Left lung (tissue), 10 donors: ENCODE data around the gene TEKT5. TPM values are rescaled to one million over a fixed set of nuclear protein-coding genes. Genes with fewer than 3 reads are reported as not detected.
A peak's percentile ranks its signal among the peaks of the same experiment; 100 is the strongest.
"Not testable (repeated sequence)": the region's sequence is repeated elsewhere in the genome, so short reads cannot be mapped to it uniquely, and the experiment has no call there.

Source experiments
- ATAC-seq: fragments of 200-7000 bp; cut with Tn5 transposase; one replicate; pipeline ENCODE4 v1.9.1; 2020; ENCODE audit warnings: moderate library complexity
- DNase-seq, 4 donors: peaks; one replicate each; pipeline ENCODE4 v3.0.0-alpha.2; 2013 to 2020
- H3K27ac ChIP-seq, 2 donors: fragments of 200-600 bp; sonication (generic) in 1 of 2; one replicate each; pipeline versions ENCODE4 v1.5.0 to v1.8.0; 2020 to 2021
- H3K27me3 ChIP-seq, 2 donors: fragments of 200-600 bp; sonication (generic) in 1 of 2; one replicate each; pipeline versions ENCODE4 v1.5.0 to v1.8.0; 2020 to 2021
- H3K36me3 ChIP-seq, 2 donors: fragments of 200-600 bp; sonication (generic) in 1 of 2; one replicate each; pipeline versions ENCODE4 v1.5.0 to v1.8.0; 2020 to 2021
- H3K4me1 ChIP-seq, 2 donors: fragments of 200-600 bp; one replicate each; pipeline ENCODE4 v1.8.0; 2021
- H3K4me3 ChIP-seq, 2 donors: fragments of 200-600 bp; sonication (generic) in 1 of 2; one replicate each; pipeline versions ENCODE4 v1.5.0 to v1.8.0; 2020 to 2021; ENCODE audit warnings: mild to moderate bottlenecking in 1 of 2
- H3K9me3 ChIP-seq, 2 donors: fragments of 200-600 bp; sonication (generic) in 1 of 2; one replicate each; pipeline versions ENCODE4 v1.5.0 to v1.8.0; 2020 to 2021
- intact Hi-C, 2 donors: fragments of 100-400 bp; cut with DNase I; formaldehyde crosslinking; loops; one replicate each; pipeline versions ENCODE4 v1.11.2 to v1.14.2; 2022
- polyA plus RNA-seq, 6 donors: library from polyadenylated mRNA; unstranded; fragments of 120-200 nt; gene quantifications; one replicate each; pipeline ENCODE4 v1.2.1, GENCODE V29; 2013; ENCODE audit not compliant: insufficient read length in 6 of 6
- total RNA-seq, 2 donors: library from RNA; stranded (reverse); fragmentation: NEBNext Ultra II Directional; extraction: Animal tissue kit (Norgen Biotek cat#: 25700); gene quantifications; one replicate each; pipeline ENCODE4 v1.2.1, GENCODE V29; 2021
- TF ChIP-seq, protein P1 (sequence below), 2 donors: fragments of 200-600 bp; sonication (generic) in 1 of 2; IDR thresholded peaks; one replicate each; pipeline versions ENCODE4 v1.5.0 to v1.8.0; 2021; ENCODE audit warnings: antibody characterized with exemption in 2 of 2
- donor health status: DM: no; HTN: yes; CAD: no.
- donor health status: DM: no; HTN: no; CAD: no.

The TEKT5 gene
- total and polyA plus RNA-seq, 8 donors = 0.13 to 0.67 (median 0.49) TPM; not detected in 3

DNA sequence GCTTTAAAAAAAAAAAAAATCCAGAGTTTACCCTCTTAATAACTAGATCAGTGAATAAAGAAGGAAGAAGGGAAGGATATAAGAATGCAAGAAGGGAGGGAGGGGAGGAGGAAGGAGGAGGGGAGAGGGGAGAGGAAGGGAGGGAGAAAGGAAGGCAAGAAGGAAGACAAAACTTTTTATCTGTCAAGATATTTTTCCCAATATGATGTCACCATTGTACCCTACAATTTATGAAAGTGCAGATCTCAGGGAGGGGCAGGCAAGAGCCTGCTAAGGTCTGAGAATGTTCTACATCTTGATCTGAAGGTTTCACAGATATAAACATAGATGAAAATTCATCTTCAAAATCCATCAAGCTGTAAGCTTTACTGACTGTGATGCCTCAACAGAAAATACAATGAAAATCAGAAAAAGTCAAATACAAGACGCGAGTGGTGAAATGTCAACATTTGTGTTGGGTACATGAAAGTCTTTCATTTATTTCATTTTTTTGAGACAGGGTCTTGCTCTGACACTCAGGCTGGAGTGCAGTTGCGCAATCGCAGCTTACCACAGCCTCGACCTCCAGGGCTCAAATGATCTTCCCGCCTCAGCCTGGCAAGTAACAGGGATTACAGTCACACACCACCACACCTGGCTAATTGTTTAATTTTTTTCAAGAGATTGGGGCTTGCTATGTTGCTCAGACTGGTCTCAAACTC lies 57.2 kb downstream of the TEKT5 start:
- DNase-seq = no peak

DNA sequence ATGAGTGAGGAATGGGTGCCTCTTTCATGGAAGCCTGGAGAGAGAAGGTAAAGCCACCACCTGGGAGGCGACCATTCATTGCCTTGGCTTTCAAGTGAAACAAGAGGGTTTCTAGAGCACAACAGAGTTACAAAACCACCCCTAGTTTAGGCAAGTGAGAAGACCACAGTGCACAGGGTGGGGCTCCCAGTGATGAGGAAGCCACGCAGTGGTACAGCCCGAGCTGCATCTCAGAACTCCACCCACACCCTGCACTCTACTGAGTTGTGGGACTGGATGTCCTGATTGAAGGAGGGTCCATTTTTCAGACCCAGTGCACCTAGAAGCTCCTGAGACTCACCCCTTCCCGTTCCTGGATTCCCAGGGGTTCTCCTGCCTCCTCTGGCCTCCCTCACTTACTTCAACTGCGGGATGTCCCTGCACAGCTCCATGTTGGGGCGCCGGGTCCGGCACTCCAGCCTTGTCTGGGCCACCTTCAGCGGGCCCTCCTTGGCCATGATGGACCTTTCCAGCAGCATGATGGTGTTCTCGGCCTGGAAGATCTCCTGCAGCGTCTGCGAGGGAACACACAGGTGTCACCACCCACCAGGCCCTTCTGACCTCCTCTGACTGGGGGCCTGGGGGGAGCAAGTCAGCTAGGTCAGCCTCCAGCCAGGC lies 59.2 kb downstream of the TEKT5 start:
- DNase-seq = no peak

More for the DNA sequence above, 57.2 kb downstream of the TEKT5 start:
- Histone ChIP-seq H3K36me3 (no peaks in the 10 kb centered on the region), H3K4me3 (no peak overlapping the region), H3K4me1 (peaks cover 0 to 6% of the 10 kb centered on the region in 2 donors), H3K27me3 (no peaks in the 10 kb centered on the region), H3K27ac (no peak overlapping the region), H3K9me3 (no peaks in the 10 kb centered on the region)
- intact Hi-C loops = no loop called here
- peak; percentile 23 for ATAC-seq
- TF ChIP-seq, protein P1, sequence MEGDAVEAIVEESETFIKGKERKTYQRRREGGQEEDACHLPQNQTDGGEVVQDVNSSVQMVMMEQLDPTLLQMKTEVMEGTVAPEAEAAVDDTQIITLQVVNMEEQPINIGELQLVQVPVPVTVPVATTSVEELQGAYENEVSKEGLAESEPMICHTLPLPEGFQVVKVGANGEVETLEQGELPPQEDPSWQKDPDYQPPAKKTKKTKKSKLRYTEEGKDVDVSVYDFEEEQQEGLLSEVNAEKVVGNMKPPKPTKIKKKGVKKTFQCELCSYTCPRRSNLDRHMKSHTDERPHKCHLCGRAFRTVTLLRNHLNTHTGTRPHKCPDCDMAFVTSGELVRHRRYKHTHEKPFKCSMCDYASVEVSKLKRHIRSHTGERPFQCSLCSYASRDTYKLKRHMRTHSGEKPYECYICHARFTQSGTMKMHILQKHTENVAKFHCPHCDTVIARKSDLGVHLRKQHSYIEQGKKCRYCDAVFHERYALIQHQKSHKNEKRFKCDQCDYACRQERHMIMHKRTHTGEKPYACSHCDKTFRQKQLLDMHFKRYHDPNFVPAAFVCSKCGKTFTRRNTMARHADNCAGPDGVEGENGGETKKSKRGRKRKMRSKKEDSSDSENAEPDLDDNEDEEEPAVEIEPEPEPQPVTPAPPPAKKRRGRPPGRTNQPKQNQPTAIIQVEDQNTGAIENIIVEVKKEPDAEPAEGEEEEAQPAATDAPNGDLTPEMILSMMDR (IDR thresholded peaks at IDR 0.05) = no peak

DNA sequence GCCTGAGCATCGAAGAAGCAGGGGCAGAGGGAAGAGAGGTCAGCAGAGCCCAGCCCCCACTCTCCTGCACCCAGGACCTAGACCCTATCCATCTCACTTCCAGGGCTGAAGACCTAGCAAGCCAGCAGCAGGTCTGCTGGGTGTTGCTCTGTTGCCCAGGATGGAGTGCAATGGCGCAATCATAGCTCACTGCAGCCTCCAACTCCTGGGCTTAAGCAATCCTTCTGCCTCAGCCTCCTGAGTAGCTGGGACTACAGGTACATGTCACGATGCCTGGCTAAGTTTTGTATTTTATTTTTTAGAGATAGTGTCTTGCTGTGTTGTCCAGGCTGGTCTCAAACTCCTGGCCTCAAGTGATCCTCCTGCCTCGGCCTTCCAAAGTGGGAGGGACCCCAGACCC lies 61.3 kb downstream of the TEKT5 start:
- H3K27me3 ChIP-seq, intact Hi-C loops, DNase-seq, ATAC-seq, H3K36me3 ChIP-seq, H3K4me3 ChIP-seq, H3K9me3 ChIP-seq, H3K27ac ChIP-seq: not testable (repeated sequence)
- H3K4me1 ChIP-seq = peaks cover 0 to 18% of the 10 kb centered on the region in 2 donors

More for the DNA sequence above, 59.2 kb downstream of the TEKT5 start:
- TF ChIP-seq, protein P1 (IDR thresholded peaks at IDR 0.05) = no peak
- H3K36me3 ChIP-seq = no peaks in the 10 kb centered on the region
- peaks cover 0 to 6% of the 10 kb centered on the region in 2 donors for H3K4me1 ChIP-seq
- no peak for ATAC-seq
- no peak overlapping the region for H3K27ac ChIP-seq
- no peaks in the 10 kb centered on the region for H3K27me3 ChIP-seq
- no peaks in the 10 kb centered on the region for H3K9me3 ChIP-seq
- H3K4me3 ChIP-seq = no peak overlapping the region
- intact Hi-C loops = no loop called here

DNA sequence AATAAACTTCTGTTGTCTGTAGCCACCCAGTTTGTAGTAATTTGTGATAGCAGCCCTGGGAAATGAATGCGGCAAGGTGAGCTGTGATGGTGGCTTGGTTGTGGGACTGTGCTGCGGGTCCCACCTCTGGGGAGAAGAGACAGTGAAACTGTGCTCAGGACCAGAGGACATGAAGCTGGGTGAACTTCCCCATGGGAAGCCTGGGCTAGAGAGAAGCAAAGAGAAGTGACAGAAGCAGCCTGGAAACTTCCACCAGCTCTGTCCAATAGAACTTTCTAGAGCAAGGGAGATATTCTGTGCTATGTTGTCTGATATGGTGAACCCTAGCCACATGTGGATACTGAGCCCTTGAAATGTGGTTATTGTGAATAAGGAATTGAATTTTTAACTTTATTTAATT lies 62.8 kb downstream of the TEKT5 start:
- H3K4me3 ChIP-seq = no peak overlapping the region
- H3K4me1 ChIP-seq = peaks cover 0 to 14% of the 10 kb centered on the region in 2 donors
- TF ChIP-seq, protein P1 (IDR thresholded peaks at IDR 0.05) = no peak
- H3K36me3 ChIP-seq = no peaks in the 10 kb centered on the region
- ATAC-seq (peak; percentile 19), DNase-seq (no peak)
- no peaks in the 10 kb centered on the region for H3K27me3 ChIP-seq
- intact Hi-C loops = no loop called here
- no peaks in the 10 kb centered on the region for H3K9me3 ChIP-seq
- no peak overlapping the region for H3K27ac ChIP-seq

DNA sequence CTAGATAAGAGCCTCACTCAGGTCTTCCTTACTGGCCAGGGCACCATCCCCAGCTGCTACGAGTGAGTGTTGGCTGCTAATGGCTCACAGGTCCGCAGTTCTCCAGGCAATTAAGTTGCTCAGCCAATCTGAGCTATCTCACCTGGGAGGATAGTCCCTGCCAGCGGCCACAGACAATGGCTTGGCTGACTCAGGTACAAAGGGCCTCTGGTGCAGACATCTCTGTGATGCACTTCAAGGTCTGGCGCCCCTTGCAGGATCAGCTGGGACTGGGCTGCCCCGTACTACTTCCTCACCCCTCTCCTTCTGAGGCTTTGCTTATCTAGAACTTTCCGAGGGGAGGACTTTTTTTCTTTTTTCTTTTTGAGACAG lies 65.2 kb downstream of the TEKT5 start:
- H3K27ac ChIP-seq = peak overlapping the region in 1 of 2 donors; percentile 28
- ATAC-seq (no peak), DNase-seq (no peak)
- no peaks in the 10 kb centered on the region for H3K9me3 ChIP-seq
- peaks cover 0 to 27% of the 10 kb centered on the region in 2 donors for H3K4me1 ChIP-seq
- no peaks in the 10 kb centered on the region for H3K27me3 ChIP-seq
- intact Hi-C loops = no loop called here
- H3K4me3 ChIP-seq = no peak overlapping the region
- TF ChIP-seq, protein P1 (IDR thresholded peaks at IDR 0.05) = no peak
- H3K36me3 ChIP-seq = no peaks in the 10 kb centered on the region
